ENCODE measurements around the gene EBF4. TPM values are rescaled to one million over a fixed set of nuclear protein-coding genes. Genes with fewer than 3 reads are reported as not detected.

EBF4 gene
- total RNA-seq, 1 experiment from 2014 or later, result not detected

DNA sequence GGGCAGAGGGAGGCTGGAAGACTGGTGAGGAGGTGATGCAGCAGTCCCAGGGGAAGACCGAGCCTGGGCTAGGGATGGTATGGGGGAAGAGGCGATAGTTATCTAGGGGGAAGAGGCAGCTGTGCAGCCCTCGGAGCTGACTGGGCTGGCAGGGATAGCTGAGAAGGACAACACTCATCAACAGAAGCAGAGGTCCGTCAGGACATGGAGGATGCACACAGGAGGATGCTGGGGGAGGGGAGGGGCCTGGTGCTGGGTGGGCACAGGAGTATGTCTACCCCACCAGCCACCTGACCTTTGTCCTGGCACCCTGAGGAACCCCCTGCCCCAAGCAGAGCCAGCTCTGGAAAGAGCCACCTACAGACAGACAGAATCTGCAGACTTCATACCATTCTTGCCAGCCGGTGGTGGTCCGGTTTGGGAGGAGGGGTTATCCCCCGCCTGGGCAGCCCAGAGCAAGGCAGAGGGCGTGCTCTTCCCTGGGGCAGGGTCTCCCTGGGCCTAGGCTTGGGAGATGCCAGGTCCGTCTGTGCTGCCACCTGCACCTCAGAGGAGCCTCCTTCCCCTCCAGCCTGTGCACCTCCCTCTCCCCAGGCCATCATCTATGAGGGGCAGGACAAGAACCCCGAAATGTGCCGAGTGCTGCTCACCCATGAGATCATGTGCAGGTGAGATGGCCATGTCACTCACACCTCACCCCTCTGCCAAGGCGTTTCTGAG lies 14.9 kb downstream of the EBF4 start:
- H3K9me3 ChIP-seq, result no peaks in the 10 kb centered on the region
- H3K4me3 ChIP-seq, result no peak overlapping the region
- H3K27me3 ChIP-seq, result no peaks in the 10 kb centered on the region; the same call in 1 of the 2 replicates
- no peaks in the 10 kb centered on the region for H3K36me3 ChIP-seq
- DNase-seq, result no peak

GRCh38 chr20:2708073-2708415 lies 15.5 kb downstream of the EBF4 start:
- H3K4me3 ChIP-seq, result no peak overlapping the region
- H3K9me3 ChIP-seq, result no peaks in the 10 kb centered on the region
- no peak for DNase-seq
- no peaks in the 10 kb centered on the region for H3K36me3 ChIP-seq
- no peaks in the 10 kb centered on the region; the same call in 1 of the 2 replicates for H3K27me3 ChIP-seq

GRCh38 chr20:2708665-2709064 lies 16.1 kb downstream of the EBF4 start:
- no peaks in the 10 kb centered on the region for H3K36me3 ChIP-seq
- H3K27me3 ChIP-seq, result no peaks in the 10 kb centered on the region; the same call in 1 of the 2 replicates

DNA sequence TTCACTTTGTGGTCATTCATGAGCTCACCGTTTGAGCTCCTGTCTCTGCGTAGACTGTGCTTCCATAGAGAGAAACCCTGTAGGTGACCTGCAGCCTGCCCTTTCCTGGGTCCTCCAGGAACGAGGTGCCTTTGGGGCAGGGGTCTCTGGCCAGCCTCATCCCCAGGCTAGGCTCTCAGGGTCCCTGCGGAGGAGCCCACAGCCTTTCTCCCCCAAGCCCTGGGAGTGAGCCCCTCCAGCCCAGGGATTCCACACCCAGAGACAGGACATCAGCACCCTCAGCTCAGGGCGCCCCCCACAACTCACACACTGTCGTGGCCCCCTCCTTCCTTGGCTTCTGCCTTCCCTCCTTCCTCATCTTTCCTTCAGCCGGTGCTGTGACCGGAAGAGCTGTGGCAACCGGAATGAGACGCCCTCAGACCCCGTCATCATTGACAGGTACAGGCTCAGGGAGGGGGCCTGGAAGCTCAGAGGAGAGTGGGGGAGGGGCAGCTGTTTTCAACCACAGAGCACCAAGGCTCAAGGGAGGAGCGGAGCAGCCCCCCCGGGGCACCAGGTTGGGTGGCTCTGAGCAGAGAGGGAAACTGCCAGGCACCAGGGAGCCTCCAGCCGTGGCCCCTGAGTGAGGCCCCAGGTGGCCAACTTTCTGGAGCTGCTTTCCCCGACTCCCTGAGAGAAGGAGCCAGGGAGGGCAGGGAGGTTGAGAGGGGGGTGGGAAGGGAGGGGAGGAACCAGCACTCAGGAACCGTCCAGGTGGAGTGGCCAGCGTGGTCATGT lies 16.8 kb downstream of the EBF4 start:
- Histone ChIP-seq H3K36me3 (no peaks in the 10 kb centered on the region), H3K27me3 (no peaks in the 10 kb centered on the region; the same call in 1 of the 2 replicates), H3K9me3 (no peaks in the 10 kb centered on the region), H3K4me3 (no peak overlapping the region)
- no peak for DNase-seq

More at GRCh38 chr20:2708665-2709064, 16.1 kb downstream of the EBF4 start:
- DNase-seq, result no peak
- no peak overlapping the region for H3K4me3 ChIP-seq
- H3K9me3 ChIP-seq, result no peaks in the 10 kb centered on the region

DNA sequence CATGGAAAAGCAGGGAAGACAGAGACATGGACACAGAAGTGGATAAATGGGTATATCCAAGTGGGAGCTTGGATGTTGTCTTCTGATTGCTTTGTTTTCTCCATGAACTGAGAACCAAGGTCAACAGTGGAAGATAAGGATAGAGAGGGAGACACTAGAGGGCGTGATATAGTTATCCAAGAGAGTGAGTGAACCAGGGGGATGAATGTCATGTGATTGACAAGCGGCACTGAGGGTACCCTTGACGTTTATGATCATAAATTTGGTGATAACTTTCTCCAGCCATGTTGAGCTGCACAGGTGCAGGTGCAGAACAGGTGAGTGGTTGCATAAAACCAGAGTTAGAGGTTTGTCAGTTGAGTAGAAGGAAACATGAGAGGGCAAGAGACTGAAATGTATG lies 20.7 kb downstream of the EBF4 start:
- Histone ChIP-seq H3K27me3 (no peaks in the 10 kb centered on the region; the same call in 1 of the 2 replicates), H3K36me3 (no peaks in the 10 kb centered on the region), H3K9me3 (no peaks in the 10 kb centered on the region), H3K4me3 (no peak overlapping the region)
- DNase-seq, result no peak

- Histone ChIP-seq H3K36me3 (no peaks in the 10 kb centered on the region), H3K9me3 (no peaks in the 10 kb centered on the region), H3K27me3 (peaks cover 3% of the 10 kb centered on the region; the same call in 1 of the 2 replicates), H3K4me3 (no peak overlapping the region)
- no peak for DNase-seq
Observed at GRCh38 chr20:2729251-2729713, 36.7 kb downstream of the EBF4 start.

DNA sequence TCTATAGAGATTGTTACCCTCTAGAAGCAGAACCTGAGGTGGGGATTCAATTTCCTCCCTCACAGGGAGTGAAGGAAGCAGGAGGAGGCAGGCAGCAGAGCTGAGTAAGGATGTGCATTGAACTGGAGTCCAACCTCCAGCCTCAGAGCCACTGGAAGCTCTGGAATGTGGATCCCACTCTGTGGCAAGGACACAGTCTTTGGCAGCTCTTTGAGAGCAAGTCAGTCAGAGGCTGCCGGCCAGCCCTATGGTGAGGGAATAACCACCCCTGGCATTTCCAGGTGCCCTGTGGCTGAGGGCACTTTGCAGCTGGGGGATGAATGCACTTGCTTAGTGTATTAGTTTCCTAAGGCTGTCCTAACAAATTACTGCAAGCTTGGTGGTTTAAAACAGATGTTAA lies 37.2 kb downstream of the EBF4 start:
- Histone ChIP-seq H3K27me3 (peaks cover 3% of the 10 kb centered on the region; the same call in 1 of the 2 replicates), H3K9me3 (no peaks in the 10 kb centered on the region)
- DNase-seq, result no peak

GRCh38 chr20:2734899-2735298 lies 42.3 kb downstream of the EBF4 start:
- H3K4me3 ChIP-seq, result no peak overlapping the region
- DNase-seq, result no peak
- no peaks in the 10 kb centered on the region for H3K9me3 ChIP-seq
- no peaks in the 10 kb centered on the region for H3K36me3 ChIP-seq
- no peaks in the 10 kb centered on the region for H3K27me3 ChIP-seq

More for the DNA sequence above, 37.2 kb downstream of the EBF4 start:
- no peak overlapping the region for H3K4me3 ChIP-seq
- H3K36me3 ChIP-seq, result no peaks in the 10 kb centered on the region

DNA sequence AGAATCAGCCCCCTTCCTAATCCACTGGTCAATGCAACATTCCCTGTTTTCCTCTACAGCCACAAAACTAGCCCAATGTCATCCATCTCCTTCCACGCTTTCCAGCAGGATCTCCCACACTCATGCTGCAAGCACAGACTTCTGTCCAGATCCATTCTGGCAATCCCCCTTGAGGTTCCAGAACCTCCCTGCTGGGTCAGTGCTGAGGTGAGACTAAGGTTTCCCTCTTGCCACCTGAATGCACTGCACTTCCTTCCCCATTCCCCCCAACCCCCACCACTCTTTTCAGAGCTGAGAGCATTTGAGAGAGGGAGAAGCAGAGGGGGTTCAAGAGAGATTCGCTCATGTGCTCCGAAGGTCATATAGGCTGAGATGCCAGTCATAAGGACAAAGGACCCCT lies 43.9 kb downstream of the EBF4 start:
- no peaks in the 10 kb centered on the region for H3K36me3 ChIP-seq
- no peak overlapping the region for H3K4me3 ChIP-seq
- no peak for DNase-seq
- no peaks in the 10 kb centered on the region for H3K9me3 ChIP-seq
- no peaks in the 10 kb centered on the region for H3K27me3 ChIP-seq

- DNase-seq, result no peak
- H3K4me3 ChIP-seq, result no peak overlapping the region
- no peaks in the 10 kb centered on the region for H3K36me3 ChIP-seq
- H3K9me3 ChIP-seq, result no peaks in the 10 kb centered on the region
- no peaks in the 10 kb centered on the region for H3K27me3 ChIP-seq
Observed at GRCh38 chr20:2738331-2739041, 45.9 kb downstream of the EBF4 start.

DNA sequence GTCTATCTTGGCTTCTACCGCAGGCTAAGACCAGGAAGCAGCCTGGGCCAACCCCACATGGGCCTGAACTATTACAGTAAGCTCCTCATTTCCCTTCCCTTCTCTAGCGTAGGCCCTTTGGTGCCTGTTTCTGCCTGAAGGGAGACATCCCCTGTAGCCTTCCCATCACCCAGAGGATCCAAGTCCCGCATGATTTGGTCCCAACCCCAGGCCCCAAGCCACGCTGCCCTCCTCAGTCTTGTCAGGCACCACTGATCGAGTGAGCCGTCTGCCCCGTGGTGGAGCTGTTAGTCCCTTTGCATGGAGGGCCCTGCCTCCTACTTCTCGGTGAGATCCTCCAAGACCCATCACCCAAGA lies 46.4 kb downstream of the EBF4 start:
- H3K36me3 ChIP-seq, result no peaks in the 10 kb centered on the region
- H3K4me3 ChIP-seq, result no peak overlapping the region
- no peak for DNase-seq
- no peaks in the 10 kb centered on the region for H3K9me3 ChIP-seq
- H3K27me3 ChIP-seq, result no peaks in the 10 kb centered on the region

GRCh38 chr20:2740702-2741101 lies 48.1 kb downstream of the EBF4 start:
- H3K36me3 ChIP-seq, result no peaks in the 10 kb centered on the region
- DNase-seq, result no peak
- H3K27me3 ChIP-seq, result no peaks in the 10 kb centered on the region
- H3K4me3 ChIP-seq, result no peak overlapping the region
- H3K9me3 ChIP-seq, result no peaks in the 10 kb centered on the region

GRCh38 chr20:2741463-2741862 lies 48.9 kb downstream of the EBF4 start:
- no peak overlapping the region for H3K4me3 ChIP-seq
- DNase-seq, result no peak
- no peaks in the 10 kb centered on the region for H3K9me3 ChIP-seq
- H3K27me3 ChIP-seq, result no peaks in the 10 kb centered on the region
- H3K36me3 ChIP-seq, result no peaks in the 10 kb centered on the region

GRCh38 chr20:2741881-2742280 lies 49.3 kb downstream of the EBF4 start:
- no peak for DNase-seq
- Histone ChIP-seq H3K27me3 (no peaks in the 10 kb centered on the region), H3K9me3 (no peaks in the 10 kb centered on the region)

GRCh38 chr20:2742431-2742830 lies 49.9 kb downstream of the EBF4 start:
- DNase-seq, result no peak
- no peaks in the 10 kb centered on the region for H3K36me3 ChIP-seq
- no peaks in the 10 kb centered on the region for H3K27me3 ChIP-seq

More at GRCh38 chr20:2741881-2742280, 49.3 kb downstream of the EBF4 start:
- Histone ChIP-seq H3K4me3 (no peak overlapping the region), H3K36me3 (no peaks in the 10 kb centered on the region)

DNA sequence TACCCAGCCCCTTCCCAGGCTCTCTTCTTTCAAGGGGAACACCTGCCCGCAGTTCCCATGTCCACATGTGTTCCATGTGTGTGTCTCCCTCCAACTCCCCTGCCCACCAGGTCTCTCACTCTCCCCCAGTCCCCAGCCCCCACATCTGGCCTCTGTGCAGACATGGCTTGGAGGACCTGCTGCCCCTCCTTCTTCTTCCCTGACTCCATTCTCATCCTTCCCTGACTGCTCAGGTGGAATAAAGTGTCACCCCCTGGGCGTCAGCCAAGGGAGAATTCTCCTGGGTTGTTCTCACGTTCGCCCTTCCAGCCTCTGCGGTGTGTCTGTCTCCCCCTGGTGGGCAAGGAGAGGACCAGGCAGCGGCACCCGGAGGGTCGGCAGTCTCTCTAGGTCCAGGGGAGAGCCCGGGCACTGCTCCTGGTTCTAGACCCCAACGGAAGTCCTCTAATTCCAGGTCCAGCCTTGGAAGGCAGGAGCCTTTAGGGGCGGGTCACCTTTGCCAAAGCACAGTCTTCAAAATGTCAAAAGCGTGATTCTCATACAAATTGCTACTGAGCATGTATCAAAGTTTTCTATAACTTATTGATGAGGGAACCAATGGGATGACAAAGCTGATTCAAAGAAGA lies 50.5 kb downstream of the EBF4 start:
- no peaks in the 10 kb centered on the region for H3K27me3 ChIP-seq
- no peaks in the 10 kb centered on the region for H3K9me3 ChIP-seq
- H3K36me3 ChIP-seq, result no peaks in the 10 kb centered on the region
- no peak overlapping the region for H3K4me3 ChIP-seq
- peak; percentile 49 for DNase-seq

More at GRCh38 chr20:2742431-2742830, 49.9 kb downstream of the EBF4 start:
- no peak overlapping the region for H3K4me3 ChIP-seq
- no peaks in the 10 kb centered on the region for H3K9me3 ChIP-seq

All from MG63 (cell line).